Right lobe of liver (tissue), 6 donors: ENCODE data around the gene KRT4. TPM values are rescaled to one million over a fixed set of nuclear protein-coding genes. Genes with fewer than 3 reads are reported as not detected.
A peak's percentile ranks its signal among the peaks of the same experiment; 100 is the strongest.

Source experiments
- ATAC-seq, 4 donors: fragments of 200-7000 bp; cut with Tn5 transposase; one replicate each; pipeline ENCODE4 v1.9.1; 2020; ENCODE audit warnings: mild to moderate bottlenecking in 4 of 4, moderate library complexity in 4 of 4
- DNase-seq, 3 donors: peaks; one replicate each; pipeline ENCODE4 v3.0.0-alpha.2; 2020
- H3K27ac ChIP-seq, 3 donors: fragments of 200-600 bp; one replicate each; pipeline ENCODE4 v1.8.0; 2022
- H3K27me3 ChIP-seq, 2 donors: fragments of 200-600 bp; one replicate each; pipeline ENCODE4 v1.8.0; 2022
- H3K36me3 ChIP-seq, 4 donors: fragments of 200-600 bp; sonication (generic) in 1 of 4; one replicate each; pipeline versions ENCODE4 v1.5.1 to v1.8.0; 2017 to 2022; ENCODE audit warnings: control low read depth in 1 of 4
- H3K4me1 ChIP-seq, 4 donors: fragments of 200-600 bp; sonication (generic) in 1 of 4; one replicate each; pipeline versions ENCODE4 v1.5.1 to v1.8.0; 2017 to 2022; ENCODE audit warnings: control low read depth in 1 of 4
- H3K4me3 ChIP-seq, 3 donors: fragments of 200-600 bp; one replicate each; pipeline ENCODE4 v1.8.0; 2022
- H3K9me3 ChIP-seq, 4 donors: fragments of 200-600 bp; sonication (generic) in 1 of 4; one replicate each; pipeline versions ENCODE4 v1.5.1 to v1.8.0; 2017 to 2022; ENCODE audit warnings: control low read depth in 1 of 4
- POLR2A ChIP-seq: fragments of 450-650 bp; IDR thresholded peaks from one replicate; pipeline ENCODE4 v1.6.1; 2017; ENCODE audit warnings: antibody characterized with exemption, mild to moderate bottlenecking
- WGBS: methylation state at CpG from one replicate; pipeline ENCODE4 v1.1.6; 2018; ENCODE audit warnings: low coverage, low lambda C conversion rate; ENCODE audit not compliant: insufficient coverage; ENCODE audit errors: missing lambda C conversion rate; 5-methylcytosine and 5-hydroxymethylcytosine counted together
- intact Hi-C, 2 donors: fragments of 100-400 bp; cut with DNase I; formaldehyde crosslinking; loops; one replicate each; pipeline versions ENCODE4 v1.11.2 to v1.14.1; 2022
- total RNA-seq, 6 experiments: library from RNA; depleted of rRNA in 2 of 6; stranded (reverse); fragments of >200 nt in 2 of 6; fragmentation: NEBNext Ultra II Directional in 3 of 6; extraction: Animal tissue kit (Norgen Biotek cat#: 25700) in 3 of 6; gene quantifications; one replicate each; pipeline versions ENCODE4 v1.1.0 to v1.2.4, GENCODE V29; 2016 to 2023
- TF ChIP-seq, protein P1 (sequence below), 4 donors: fragments of 200-600 bp in 3 of 4; fragments of 450-650 bp in 1 of 4; IDR thresholded peaks; one replicate each; pipeline versions ENCODE4 v1.5.1 to v1.8.0; 2016 to 2022; ENCODE audit warnings: antibody characterized with exemption in 4 of 4, mild to moderate bottlenecking in 2 of 4
- donor health status: DM: no; HTN: yes; CAD: no.
- donor health status: DM: no; HTN: no; CAD: no.
- donor health status: DM: no; HTN: no; CAD: no.
- donor health status: DM: no; HTN: yes; CAD: no.
- donor health status: DM: no; HTN: yes; CAD: no.

KRT4 gene
- total RNA-seq, 6 experiments from 2014 or later = not detected

DNA sequence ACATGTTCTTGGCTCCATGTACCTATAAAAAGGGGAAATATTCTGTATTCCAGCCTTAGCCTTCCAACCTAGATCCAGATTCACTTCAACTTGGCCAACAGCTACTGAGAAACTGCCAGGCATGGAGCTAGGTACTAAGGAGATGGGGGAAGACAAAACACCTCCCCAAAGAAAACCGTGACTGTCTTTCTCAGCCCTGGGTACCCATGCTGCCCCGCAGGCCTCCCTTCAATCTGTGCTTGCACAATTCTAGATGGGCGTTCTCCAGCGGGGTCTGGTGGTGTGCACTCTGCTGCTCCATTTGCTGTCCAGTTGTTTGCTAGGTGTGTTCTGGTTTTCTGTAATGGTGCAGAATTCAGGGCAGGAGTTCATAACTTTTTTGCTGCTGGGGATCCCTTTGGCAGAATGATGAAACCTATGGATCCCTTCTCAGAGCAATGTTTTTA is 817 bp upstream of the KRT4 start:
- Histone ChIP-seq H3K27me3 (no peaks in the 10 kb centered on the region), H3K9me3 (no peaks in the 10 kb centered on the region), H3K4me1 (no peaks in the 10 kb centered on the region), H3K4me3 (no peak overlapping the region), H3K27ac (no peak overlapping the region), H3K36me3 (no peaks in the 10 kb centered on the region)
- DNase-seq (no peak), ATAC-seq (no peak)
- intact Hi-C loops = no loop called here
- 55% methylated on average over 2 of the region's 4 CpGs for WGBS
- TF ChIP-seq, protein P1, sequence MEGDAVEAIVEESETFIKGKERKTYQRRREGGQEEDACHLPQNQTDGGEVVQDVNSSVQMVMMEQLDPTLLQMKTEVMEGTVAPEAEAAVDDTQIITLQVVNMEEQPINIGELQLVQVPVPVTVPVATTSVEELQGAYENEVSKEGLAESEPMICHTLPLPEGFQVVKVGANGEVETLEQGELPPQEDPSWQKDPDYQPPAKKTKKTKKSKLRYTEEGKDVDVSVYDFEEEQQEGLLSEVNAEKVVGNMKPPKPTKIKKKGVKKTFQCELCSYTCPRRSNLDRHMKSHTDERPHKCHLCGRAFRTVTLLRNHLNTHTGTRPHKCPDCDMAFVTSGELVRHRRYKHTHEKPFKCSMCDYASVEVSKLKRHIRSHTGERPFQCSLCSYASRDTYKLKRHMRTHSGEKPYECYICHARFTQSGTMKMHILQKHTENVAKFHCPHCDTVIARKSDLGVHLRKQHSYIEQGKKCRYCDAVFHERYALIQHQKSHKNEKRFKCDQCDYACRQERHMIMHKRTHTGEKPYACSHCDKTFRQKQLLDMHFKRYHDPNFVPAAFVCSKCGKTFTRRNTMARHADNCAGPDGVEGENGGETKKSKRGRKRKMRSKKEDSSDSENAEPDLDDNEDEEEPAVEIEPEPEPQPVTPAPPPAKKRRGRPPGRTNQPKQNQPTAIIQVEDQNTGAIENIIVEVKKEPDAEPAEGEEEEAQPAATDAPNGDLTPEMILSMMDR (IDR thresholded peaks at IDR 0.05) = no peak
- no peak for TF ChIP-seq POLR2A

DNA sequence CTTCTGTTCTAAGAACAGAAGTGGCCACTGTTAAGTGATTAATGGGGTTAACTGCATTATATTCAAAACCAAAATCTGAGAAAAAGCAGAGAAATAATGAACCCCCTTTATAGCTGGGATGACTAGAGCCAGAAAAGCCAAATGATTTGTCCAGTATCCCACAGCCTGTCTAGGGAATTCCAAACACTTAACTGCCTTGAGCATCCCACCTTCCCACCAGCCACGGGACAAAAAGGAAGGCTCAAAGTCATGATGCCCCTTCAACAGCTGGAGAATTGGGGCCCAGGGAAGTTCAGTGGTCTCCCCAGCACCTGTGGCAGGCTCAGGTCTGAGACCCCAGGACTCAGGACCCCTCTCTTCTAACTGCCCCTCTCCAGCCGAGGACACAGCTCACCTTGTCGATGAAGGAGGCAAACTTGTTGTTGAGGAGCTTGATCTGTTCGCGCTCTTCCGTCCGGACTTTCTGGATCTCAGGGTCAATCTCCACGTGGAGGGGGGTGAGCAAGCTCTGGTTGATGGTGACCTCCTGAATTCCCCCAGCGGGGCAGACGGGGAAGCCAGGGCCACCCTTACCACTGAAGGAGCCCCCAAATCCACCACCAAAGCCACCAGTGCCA is 605 bp downstream of the KRT4 start:
- no peaks in the 10 kb centered on the region for H3K9me3 ChIP-seq
- DNase-seq (peak in 1 of 3 donors; percentile 7), ATAC-seq (no peak)
- no peak for TF ChIP-seq POLR2A
- TF ChIP-seq, protein P1 (IDR thresholded peaks at IDR 0.05) = no peak
- no peaks in the 10 kb centered on the region for H3K27me3 ChIP-seq
- H3K4me1 ChIP-seq = no peaks in the 10 kb centered on the region
- intact Hi-C loops = no loop called here
- H3K36me3 ChIP-seq = no peaks in the 10 kb centered on the region
- no peak overlapping the region for H3K4me3 ChIP-seq
- no peak overlapping the region for H3K27ac ChIP-seq
- WGBS = 51% methylated on average over 3 of the region's 10 CpGs

DNA sequence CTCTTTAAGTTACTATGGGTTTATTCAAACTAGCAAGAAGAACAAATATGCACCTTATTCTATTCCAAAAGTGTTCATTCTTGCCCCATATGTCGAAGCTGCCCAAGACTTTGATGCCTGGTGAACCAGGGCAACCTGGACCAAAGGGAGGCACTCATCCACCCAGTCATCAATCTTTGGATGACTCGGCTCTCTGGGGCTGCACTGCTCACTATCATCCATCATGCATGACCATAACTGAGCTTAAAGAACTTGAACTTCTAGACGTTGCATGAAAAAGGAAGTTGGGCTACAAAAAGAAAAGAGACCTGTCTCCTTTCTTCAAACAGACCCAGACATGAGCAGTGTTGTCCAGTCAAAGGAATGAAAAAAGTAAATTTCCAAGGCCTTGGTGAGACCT is 1.2 kb downstream of the KRT4 start:
- Histone ChIP-seq H3K4me3 (no peak overlapping the region), H3K4me1 (no peaks in the 10 kb centered on the region), H3K27me3 (no peaks in the 10 kb centered on the region), H3K27ac (no peak overlapping the region), H3K9me3 (no peaks in the 10 kb centered on the region), H3K36me3 (no peaks in the 10 kb centered on the region)
- TF ChIP-seq, protein P1 (IDR thresholded peaks at IDR 0.05) = no peak
- no peak for TF ChIP-seq POLR2A
- DNase-seq (peak in 1 of 3 donors; percentile 8), ATAC-seq (no peak)
- WGBS = 32% methylated on average over 3 of the region's 3 CpGs
- intact Hi-C loops = no loop called here

DNA sequence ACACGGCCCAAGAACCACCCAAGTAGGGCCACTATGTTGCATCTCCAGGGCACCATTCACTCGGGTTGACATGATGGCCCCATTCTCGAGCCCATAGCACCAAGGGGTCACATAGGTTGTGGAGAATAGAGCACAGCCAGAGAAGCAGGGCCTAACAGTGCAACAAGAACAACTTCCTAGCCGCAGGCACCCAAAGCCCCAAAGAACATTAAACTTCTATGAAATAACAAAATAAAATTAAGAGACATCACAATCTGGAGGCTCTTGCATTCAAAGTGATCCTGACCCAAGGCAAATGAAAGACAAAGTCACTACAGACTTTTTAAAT is 1.9 kb downstream of the KRT4 start:
- Histone ChIP-seq H3K36me3 (no peaks in the 10 kb centered on the region), H3K9me3 (no peaks in the 10 kb centered on the region), H3K27me3 (no peaks in the 10 kb centered on the region), H3K4me1 (no peaks in the 10 kb centered on the region), H3K27ac (no peak overlapping the region), H3K4me3 (no peak overlapping the region)
- WGBS = 50% methylated on average over 2 of the region's 4 CpGs
- no peak for TF ChIP-seq POLR2A
- TF ChIP-seq, protein P1 (IDR thresholded peaks at IDR 0.05) = no peak
- intact Hi-C loops = no loop called here
- peak in 1 of 3 donors; percentile 22 for DNase-seq
- ATAC-seq = no peak
